ENCODE data around the gene CEP57L1. TPM values are rescaled to one million over a fixed set of nuclear protein-coding genes. Genes with fewer than 3 reads are reported as not detected.
A peak's percentile ranks its signal among the peaks of the same experiment; 100 is the strongest.

Gene CEP57L1
- total RNA-seq, 1 donor from 2014 or later: 6.2 TPM

GRCh38 chr6:109051301-109052017, 43.8 kb upstream of the CEP57L1 start:
- H3K9me3 ChIP-seq (replicated peaks): no peaks in the 10 kb centered on the region
- H3K36me3 ChIP-seq: no peaks in the 10 kb centered on the region
- peaks cover 76% of the 10 kb centered on the region for H3K4me1 ChIP-seq
- DNase-seq: no peak
- H3K4me3 ChIP-seq: no peak overlapping the region
- H3K27ac ChIP-seq (replicated peaks): peak overlapping the region; percentile 10
- intact Hi-C loops (cut with micrococcal nuclease): no loop called here
- no peak for TF ChIP-seq CTCF (IDR thresholded peaks at IDR 0.05; ENCODE audit: borderline replicate concordance)
- H3K27me3 ChIP-seq (ENCODE audit: low read depth): no peaks in the 10 kb centered on the region

- Histone ChIP-seq H3K36me3 (no peaks in the 10 kb centered on the region), H3K4me1 (peaks cover 82% of the 10 kb centered on the region), H3K27ac (replicated peaks) (peak overlapping the region; percentile 10), H3K4me3 (peak overlapping the region; percentile 1), H3K27me3 (ENCODE audit: low read depth) (no peaks in the 10 kb centered on the region), H3K9me3 (replicated peaks) (no peaks in the 10 kb centered on the region)
- TF ChIP-seq CTCF (IDR thresholded peaks at IDR 0.05; ENCODE audit: borderline replicate concordance): no peak
- intact Hi-C loops (cut with micrococcal nuclease): no loop called here
- DNase-seq: no peak
Observed at GRCh38 chr6:109052018-109052651, 43.2 kb upstream of the CEP57L1 start.

- intact Hi-C loops (cut with micrococcal nuclease): no loop called here
- Histone ChIP-seq H3K4me3 (peak overlapping the region; percentile 1), H3K9me3 (replicated peaks) (no peaks in the 10 kb centered on the region), H3K4me1 (peaks cover 88% of the 10 kb centered on the region), H3K27me3 (ENCODE audit: low read depth) (no peaks in the 10 kb centered on the region), H3K27ac (replicated peaks) (no peak overlapping the region), H3K36me3 (no peaks in the 10 kb centered on the region)
- DNase-seq: no peak
- no peak for TF ChIP-seq CTCF (IDR thresholded peaks at IDR 0.05; ENCODE audit: borderline replicate concordance)
Observed at GRCh38 chr6:109052852-109053251, 42.5 kb upstream of the CEP57L1 start.

GRCh38 chr6:109053336-109053735, 42.0 kb upstream of the CEP57L1 start:
- peaks cover 89% of the 10 kb centered on the region for H3K4me1 ChIP-seq
- DNase-seq: no peak
- H3K9me3 ChIP-seq (replicated peaks): no peaks in the 10 kb centered on the region
- no peaks in the 10 kb centered on the region for H3K36me3 ChIP-seq
- no peaks in the 10 kb centered on the region for H3K27me3 ChIP-seq (ENCODE audit: low read depth)
- TF ChIP-seq CTCF (IDR thresholded peaks at IDR 0.05; ENCODE audit: borderline replicate concordance): no peak
- H3K4me3 ChIP-seq: no peak overlapping the region
- intact Hi-C loops (cut with micrococcal nuclease): no loop called here
- H3K27ac ChIP-seq (replicated peaks): no peak overlapping the region

GRCh38 chr6:109055771-109056235, 39.5 kb upstream of the CEP57L1 start:
- Histone ChIP-seq H3K9me3 (replicated peaks) (no peaks in the 10 kb centered on the region), H3K4me1 (peaks cover 93% of the 10 kb centered on the region), H3K27me3 (ENCODE audit: low read depth) (no peaks in the 10 kb centered on the region), H3K36me3 (no peaks in the 10 kb centered on the region), H3K27ac (replicated peaks) (no peak overlapping the region), H3K4me3 (no peak overlapping the region)
- intact Hi-C loops (cut with micrococcal nuclease): no loop called here
- no peak for DNase-seq
- TF ChIP-seq CTCF (IDR thresholded peaks at IDR 0.05; ENCODE audit: borderline replicate concordance): no peak

All from left ventricle myocardium inferior (tissue), 1 donor.